Epithelial cell of esophagus (primary cell): ENCODE measurements around the gene UBE2H.
"Not testable (repeated sequence)": the region's sequence is repeated elsewhere in the genome, so short reads cannot be mapped to it uniquely, and the experiment has no call there.

Experiments
- DNase-seq: peaks from one replicate; pipeline ENCODE4 v3.0.0; 2010; ENCODE audit warnings: low read depth
- H3K4me3 ChIP-seq: 2 replicates; pipeline ENCODE4 v1.5.1; 2011; ENCODE audit warnings: mild to moderate bottlenecking, low read length, control low read depth
- CTCF ChIP-seq: IDR thresholded peaks from 2 replicates; pipeline ENCODE4 v1.5.1; 2011; ENCODE audit warnings: low read depth, mild to moderate bottlenecking, low read length, control low read depth, inconsistent platforms; ENCODE audit not compliant: insufficient read depth; ENCODE audit errors: missing control alignments

UBE2H gene

GRCh38 chr7:129835569-129835968 lies 117.2 kb downstream of the UBE2H start:
- no peak for DNase-seq
- TF ChIP-seq CTCF: no peak
- no peak overlapping the region for H3K4me3 ChIP-seq

GRCh38 chr7:129833353-129833752 lies 119.4 kb downstream of the UBE2H start:
- H3K4me3 ChIP-seq, DNase-seq: not testable (repeated sequence)

GRCh38 chr7:129832701-129833227 lies 120.0 kb downstream of the UBE2H start:
- no peak overlapping the region for H3K4me3 ChIP-seq
- TF ChIP-seq CTCF: no peak
- DNase-seq: no peak

- no peak overlapping the region for H3K4me3 ChIP-seq
- DNase-seq: no peak
- no peak for TF ChIP-seq CTCF
Measured at GRCh38 chr7:129832282-129832681, 120.5 kb downstream of the UBE2H start.

- no peak overlapping the region for H3K4me3 ChIP-seq
- peak; percentile 93 for DNase-seq
- TF ChIP-seq CTCF: no peak
Measured at GRCh38 chr7:129831424-129832058, 121.2 kb downstream of the UBE2H start.

GRCh38 chr7:129830949-129831348 lies 121.8 kb downstream of the UBE2H start:
- TF ChIP-seq CTCF: no peak
- DNase-seq: no peak
- H3K4me3 ChIP-seq: no peak overlapping the region

- TF ChIP-seq CTCF: peak; percentile 93
- no peak overlapping the region for H3K4me3 ChIP-seq
- DNase-seq: peak; percentile 79
Measured at GRCh38 chr7:129829737-129830631, 122.8 kb downstream of the UBE2H start.
